Vagina (tissue), 2 donors: ENCODE results near the gene NAE1.

ENCODE experiments used
- POLR2A ChIP-seq, 2 donors: fragments of 450-650 bp; IDR thresholded peaks; one replicate each; pipeline ENCODE4 v1.6.1; 2017; ENCODE audit warnings: antibody characterized with exemption in 2 of 2, mild to moderate bottlenecking in 2 of 2, moderate library complexity in 2 of 2
- POLR2AphosphoS5 ChIP-seq, 2 donors: sonication (generic); formaldehyde crosslinking; IDR thresholded peaks; one replicate each; pipeline ENCODE4 v1.9.0; 2017; ENCODE audit warnings: antibody characterized with exemption in 2 of 2, mild to moderate bottlenecking in 2 of 2, low read depth in 1 of 2; ENCODE audit not compliant: insufficient read depth in 1 of 2
- TF ChIP-seq, protein P1 (sequence below), 3 experiments: fragments of 450-650 bp in 2 of 3; fragments of 200-600 bp in 1 of 3; sonication (generic) in 1 of 3; IDR thresholded peaks; one replicate each; pipeline ENCODE4 v1.5.1; 2017 to 2019; ENCODE audit warnings: antibody characterized with exemption in 3 of 3, mild to moderate bottlenecking in 2 of 3, moderate library complexity in 2 of 3

DNA sequence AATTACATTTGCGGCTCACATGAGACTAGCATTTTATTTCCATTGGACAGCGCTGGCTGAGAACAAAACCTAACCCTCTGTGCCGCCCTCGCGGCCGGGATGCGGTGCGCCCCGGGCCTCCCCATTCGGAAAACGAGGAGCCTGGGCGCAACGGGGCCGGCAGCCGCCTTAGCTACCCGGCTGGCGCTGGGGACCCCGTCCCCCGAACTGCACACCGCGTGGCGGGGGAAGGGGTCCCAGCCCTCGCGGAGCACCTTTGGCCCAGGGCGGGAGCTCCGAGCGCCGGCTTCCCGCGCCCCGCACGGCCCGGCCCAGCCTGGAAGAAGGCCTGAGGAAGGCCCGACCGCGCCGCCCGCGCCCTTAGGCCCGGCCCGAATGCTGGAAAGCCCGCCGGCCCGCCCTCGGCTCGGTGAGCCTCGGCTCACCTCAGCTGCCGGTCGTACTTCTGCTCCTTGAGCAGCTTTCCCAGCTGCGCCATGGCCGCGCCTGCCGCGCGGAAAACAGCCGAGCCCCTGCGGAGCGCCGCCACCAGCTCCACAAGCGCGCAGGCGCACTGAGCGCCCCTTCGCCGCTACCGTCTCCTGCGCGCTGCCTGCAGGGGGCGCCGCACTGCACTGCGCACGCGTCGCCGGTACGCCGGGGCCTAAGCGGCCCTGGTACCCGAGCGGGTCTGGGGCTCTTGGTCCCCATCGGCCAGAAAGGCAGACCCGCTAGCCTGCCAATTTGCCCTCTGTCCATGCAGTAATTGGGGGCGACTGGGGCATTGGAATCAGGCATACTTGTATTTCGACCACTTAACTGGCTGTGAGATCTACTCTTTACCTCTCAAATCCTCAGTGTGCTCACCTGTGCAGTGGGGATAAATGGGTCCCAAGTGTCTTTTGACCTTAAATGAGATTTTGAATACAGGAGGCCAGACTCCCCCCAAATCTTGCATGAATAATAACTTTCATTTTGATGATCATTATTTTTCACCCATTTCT lies at the start of gene NAE1:
- TF ChIP-seq, protein P1, sequence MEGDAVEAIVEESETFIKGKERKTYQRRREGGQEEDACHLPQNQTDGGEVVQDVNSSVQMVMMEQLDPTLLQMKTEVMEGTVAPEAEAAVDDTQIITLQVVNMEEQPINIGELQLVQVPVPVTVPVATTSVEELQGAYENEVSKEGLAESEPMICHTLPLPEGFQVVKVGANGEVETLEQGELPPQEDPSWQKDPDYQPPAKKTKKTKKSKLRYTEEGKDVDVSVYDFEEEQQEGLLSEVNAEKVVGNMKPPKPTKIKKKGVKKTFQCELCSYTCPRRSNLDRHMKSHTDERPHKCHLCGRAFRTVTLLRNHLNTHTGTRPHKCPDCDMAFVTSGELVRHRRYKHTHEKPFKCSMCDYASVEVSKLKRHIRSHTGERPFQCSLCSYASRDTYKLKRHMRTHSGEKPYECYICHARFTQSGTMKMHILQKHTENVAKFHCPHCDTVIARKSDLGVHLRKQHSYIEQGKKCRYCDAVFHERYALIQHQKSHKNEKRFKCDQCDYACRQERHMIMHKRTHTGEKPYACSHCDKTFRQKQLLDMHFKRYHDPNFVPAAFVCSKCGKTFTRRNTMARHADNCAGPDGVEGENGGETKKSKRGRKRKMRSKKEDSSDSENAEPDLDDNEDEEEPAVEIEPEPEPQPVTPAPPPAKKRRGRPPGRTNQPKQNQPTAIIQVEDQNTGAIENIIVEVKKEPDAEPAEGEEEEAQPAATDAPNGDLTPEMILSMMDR (IDR thresholded peaks at IDR 0.05): peak; percentile 85 to 99 (median 88)
- TF ChIP-seq POLR2A (IDR thresholded peaks at IDR 0.05): peak in 1 of 2 donors; percentile 84
- TF ChIP-seq POLR2AphosphoS5 (IDR thresholded peaks at IDR 0.05; ENCODE audit: insufficient read depth in 1 of 2, low read depth in 1 of 2): peak in 1 of 2 donors; percentile 84
